Transverse colon (tissue), 3 donors: Measurements from ENCODE around the gene UNC119.

ENCODE experiments used
- EP300 ChIP-seq: sonication (generic); formaldehyde crosslinking; IDR thresholded peaks from one replicate; pipeline ENCODE4 v1.6.1; 2017; ENCODE audit warnings: antibody characterized with exemption, low read depth
- TF ChIP-seq, protein P1 (sequence below), 5 experiments: fragments of 200-600 bp in 3 of 5; fragments of 450-650 bp in 2 of 5; sonication (generic) in 3 of 5; IDR thresholded peaks; 1 replicate in 2 of 5; 2 replicates in 3 of 5; pipeline ENCODE4 v1.5.1; 2016 to 2017; ENCODE audit warnings: antibody characterized with exemption in 5 of 5, inconsistent platforms in 3 of 5, mild to moderate bottlenecking in 2 of 5, moderate library complexity in 1 of 5

- TF ChIP-seq EP300, result no peak
- TF ChIP-seq, protein P1, sequence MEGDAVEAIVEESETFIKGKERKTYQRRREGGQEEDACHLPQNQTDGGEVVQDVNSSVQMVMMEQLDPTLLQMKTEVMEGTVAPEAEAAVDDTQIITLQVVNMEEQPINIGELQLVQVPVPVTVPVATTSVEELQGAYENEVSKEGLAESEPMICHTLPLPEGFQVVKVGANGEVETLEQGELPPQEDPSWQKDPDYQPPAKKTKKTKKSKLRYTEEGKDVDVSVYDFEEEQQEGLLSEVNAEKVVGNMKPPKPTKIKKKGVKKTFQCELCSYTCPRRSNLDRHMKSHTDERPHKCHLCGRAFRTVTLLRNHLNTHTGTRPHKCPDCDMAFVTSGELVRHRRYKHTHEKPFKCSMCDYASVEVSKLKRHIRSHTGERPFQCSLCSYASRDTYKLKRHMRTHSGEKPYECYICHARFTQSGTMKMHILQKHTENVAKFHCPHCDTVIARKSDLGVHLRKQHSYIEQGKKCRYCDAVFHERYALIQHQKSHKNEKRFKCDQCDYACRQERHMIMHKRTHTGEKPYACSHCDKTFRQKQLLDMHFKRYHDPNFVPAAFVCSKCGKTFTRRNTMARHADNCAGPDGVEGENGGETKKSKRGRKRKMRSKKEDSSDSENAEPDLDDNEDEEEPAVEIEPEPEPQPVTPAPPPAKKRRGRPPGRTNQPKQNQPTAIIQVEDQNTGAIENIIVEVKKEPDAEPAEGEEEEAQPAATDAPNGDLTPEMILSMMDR (IDR thresholded peaks at IDR 0.05), result no peak
Measured at GRCh38 chr17:28578246-28579195, 26.1 kb upstream of the UNC119 start.
